Superior temporal gyrus (tissue), 1 donor: ENCODE measurements around the gene LRSAM1.

Experiments
- DNase-seq: peaks from one replicate; pipeline ENCODE4 v3.0.0-alpha.2; 2016; ENCODE audit errors: extremely low spot score

The LRSAM1 gene

DNA sequence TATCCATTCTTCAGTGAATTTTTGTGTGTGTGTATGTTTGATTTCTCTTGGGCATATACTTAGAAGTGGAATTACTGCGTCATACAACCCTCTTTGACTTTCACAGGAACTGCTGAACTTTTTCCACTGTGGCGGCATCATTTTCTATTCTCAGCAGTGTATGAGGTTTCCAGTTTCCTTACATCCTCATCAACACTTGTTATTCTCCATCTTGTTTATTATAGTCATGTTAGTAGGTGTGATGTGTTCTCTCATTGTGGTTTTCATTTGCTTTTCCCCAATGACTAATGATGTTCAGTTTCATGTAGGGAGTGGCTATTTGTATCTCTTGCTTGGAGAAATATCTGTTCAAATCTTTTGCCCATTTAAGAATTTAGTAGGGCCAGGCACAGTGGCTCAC, 24.6 kb upstream of the LRSAM1 start:
- no peak for DNase-seq

DNA sequence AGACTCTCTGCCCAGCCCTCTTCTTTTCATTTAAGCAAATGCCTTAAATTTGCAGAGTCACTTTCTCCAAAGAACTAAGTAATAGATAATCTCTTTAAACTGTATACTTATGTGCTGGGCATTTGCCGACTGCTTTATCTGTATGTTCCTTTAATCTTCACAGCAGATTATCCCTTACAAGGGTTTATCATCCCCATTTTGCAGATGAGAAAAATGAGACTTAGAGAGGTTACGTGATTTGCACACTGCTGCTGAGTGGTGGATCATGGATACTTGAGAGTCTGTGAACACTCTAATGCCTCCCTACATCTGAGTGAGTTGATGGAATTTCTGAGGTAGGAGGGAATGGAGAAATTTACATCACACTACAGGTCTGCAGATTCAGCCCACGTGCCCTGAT, 23.0 kb upstream of the LRSAM1 start:
- no peak for DNase-seq

DNA sequence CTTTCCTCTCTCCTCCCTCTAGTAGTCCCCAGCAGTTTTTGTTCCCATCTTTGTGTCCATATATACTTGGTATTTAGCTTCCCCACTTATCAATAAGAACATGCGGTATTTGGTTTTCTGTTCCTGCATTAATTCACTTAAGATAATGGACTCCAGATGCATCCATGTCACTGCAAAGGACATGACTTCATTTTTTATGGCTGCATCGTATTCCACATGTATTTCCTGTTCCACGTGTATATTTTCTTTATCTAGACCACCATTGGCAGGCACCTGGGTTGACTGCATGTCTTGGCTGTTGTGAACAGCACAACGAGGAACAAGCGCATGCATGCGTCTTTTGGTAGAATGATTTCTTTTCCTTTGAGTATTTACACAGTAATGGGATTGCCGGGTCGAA, 20.9 kb upstream of the LRSAM1 start:
- DNase-seq = no peak

DNA sequence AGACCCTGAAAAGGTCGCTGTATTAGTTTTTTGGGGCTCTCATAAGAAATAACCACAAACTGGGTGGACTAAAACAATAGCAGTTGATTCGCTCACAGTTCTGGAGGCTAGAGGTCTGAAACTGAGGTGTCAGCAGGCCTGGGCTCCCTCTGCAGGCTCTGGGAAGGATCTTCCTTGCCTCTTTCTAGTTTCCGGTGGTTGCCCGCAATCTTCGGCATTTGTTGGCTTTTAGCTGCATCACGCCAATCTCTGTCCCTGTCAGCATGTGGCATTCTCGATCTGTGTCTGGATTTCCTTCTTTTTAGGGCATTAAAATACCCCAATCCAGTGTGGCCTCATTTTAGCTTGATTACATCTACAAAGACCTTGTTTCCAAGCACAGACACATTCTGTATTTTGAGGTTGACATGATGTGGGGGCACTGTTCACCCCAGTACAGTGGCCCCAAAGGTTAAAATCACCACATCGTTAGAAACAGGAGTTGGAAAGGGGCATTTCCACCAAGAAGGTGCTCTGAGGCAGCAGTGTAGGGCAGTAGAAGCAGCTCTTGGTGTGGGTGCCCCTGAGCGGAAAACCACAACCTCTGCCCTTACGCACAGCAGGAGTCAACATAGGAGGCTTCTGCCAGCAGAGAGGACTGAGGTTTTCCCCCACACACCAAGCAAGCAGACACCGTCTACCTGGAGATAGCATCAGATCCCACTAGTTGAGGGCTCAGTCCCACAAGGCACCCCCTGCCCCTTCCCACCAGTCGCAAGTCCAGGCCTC, 13.6 kb upstream of the LRSAM1 start:
- DNase-seq = no peak

DNA sequence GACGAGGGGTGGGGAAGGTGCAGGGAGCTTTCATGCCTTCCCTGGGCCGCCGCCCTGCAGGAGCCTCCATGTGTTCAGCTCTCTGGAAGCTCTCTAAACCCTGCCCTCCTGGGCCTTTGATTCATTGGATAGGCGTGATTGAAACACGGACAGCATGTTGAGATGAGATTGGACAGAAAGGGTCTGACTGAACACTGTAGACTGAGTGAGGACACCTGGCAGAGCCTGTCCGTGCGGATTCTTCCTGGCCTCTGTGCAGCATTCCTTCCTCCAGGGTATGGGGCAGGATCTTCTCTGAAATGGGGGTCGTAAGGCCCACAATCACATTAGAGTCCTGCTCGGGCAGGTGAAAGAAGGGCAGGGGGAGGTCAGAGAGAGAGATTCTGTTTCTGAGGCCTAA, 12.9 kb upstream of the LRSAM1 start:
- DNase-seq = no peak

DNA sequence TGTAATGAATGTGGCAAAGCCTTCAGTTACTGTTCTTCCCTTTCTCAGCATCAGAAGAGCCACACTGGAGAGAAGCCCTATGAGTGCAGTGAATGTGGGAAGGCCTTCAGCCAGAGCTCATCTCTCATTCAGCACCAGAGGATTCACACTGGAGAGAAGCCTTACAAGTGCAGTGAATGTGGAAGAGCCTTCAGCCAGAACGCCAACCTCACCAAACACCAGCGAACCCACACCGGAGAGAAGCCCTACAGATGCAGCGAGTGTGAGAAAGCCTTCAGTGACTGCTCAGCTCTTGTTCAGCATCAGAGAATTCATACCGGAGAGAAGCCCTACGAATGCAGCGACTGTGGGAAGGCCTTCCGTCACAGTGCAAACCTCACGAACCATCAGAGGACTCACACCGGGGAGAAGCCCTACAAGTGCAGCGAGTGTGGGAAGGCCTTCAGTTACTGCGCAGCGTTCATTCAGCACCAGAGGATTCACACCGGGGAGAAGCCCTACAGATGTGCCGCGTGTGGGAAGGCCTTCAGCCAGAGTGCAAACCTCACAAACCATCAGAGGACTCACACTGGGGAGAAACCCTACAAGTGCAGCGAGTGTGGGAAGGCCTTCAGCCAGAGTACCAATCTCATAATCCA, 6.9 kb upstream of the LRSAM1 start:
- DNase-seq = no peak

DNA sequence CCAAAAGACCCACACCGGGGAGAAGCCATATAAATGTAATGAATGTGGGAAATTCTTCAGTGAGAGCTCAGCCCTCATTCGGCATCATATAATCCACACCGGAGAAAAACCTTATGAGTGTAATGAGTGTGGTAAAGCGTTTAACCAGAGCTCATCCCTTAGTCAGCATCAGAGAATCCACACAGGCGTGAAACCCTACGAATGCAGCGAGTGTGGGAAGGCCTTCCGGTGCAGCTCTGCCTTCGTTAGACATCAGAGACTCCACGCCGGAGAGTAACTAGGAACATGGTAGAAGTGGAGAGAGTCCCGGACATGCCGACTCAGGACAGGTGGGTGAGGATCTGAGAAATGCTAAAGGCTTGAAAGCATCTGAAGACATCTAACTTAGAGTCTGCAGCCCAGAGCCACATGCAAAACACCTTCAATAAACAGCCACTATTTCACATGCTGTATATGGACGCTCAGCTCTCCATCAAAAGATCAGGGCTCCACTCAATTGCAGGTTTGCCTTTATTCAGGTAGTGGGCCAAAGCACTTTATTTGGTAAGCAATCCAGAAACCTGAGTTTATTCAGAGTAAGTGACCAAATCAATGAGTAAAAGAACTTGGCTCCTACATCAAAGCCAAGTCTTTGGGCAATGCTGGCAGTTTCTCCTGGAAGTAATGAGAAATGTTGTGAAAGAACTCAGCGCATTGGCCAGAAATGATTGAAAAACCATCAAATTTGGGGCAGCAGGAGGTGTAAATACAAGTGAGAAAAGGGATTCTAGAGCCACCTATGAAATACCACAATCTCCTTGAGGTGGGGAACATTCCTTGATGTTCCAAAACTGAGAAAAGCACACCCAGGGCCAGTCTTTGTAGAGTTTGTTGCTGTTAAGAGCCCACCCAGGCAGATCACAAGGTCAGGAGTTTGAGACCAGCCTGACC, 6.1 kb upstream of the LRSAM1 start:
- no peak for DNase-seq

DNA sequence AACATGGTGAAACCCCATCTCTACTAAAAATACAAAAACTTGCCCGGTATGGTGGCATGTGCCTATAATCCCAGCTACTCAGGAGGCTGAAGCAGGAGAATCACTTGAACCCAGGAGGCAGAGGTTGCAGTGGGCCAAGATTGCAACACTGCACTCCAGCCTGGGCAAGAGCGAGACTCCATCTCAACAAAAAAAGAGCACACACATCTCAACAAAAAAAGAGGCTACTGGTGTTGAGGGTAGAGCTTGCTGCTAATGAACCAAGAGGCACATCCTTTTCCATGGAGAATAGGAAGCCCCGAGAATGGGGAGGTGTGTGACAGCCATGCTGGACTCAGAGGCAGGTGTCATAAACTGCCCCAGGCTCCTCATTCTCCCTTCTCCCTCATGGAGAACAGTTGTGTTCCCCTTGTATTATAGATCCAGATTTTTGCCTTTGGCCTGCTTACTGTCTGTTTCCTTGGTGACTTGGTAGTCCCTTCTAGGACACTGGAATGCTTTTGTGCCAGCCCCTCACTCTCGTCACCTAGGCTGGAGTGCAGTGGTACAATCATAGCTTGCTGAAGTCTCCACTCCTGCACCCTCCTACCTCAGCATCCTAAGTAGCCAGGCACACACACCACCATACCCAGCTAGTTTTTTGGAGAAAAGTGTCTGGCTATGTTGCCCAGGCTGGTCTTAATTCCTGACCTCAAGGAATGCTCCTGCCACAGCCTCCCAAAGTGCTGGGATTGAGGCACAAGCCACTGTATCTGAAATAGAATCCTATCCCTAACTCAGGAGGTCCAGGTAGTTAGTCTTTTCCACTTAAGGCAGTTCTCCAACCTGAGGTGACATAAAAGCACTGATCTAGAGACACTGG, 5.2 kb upstream of the LRSAM1 start:
- no peak for DNase-seq

DNA sequence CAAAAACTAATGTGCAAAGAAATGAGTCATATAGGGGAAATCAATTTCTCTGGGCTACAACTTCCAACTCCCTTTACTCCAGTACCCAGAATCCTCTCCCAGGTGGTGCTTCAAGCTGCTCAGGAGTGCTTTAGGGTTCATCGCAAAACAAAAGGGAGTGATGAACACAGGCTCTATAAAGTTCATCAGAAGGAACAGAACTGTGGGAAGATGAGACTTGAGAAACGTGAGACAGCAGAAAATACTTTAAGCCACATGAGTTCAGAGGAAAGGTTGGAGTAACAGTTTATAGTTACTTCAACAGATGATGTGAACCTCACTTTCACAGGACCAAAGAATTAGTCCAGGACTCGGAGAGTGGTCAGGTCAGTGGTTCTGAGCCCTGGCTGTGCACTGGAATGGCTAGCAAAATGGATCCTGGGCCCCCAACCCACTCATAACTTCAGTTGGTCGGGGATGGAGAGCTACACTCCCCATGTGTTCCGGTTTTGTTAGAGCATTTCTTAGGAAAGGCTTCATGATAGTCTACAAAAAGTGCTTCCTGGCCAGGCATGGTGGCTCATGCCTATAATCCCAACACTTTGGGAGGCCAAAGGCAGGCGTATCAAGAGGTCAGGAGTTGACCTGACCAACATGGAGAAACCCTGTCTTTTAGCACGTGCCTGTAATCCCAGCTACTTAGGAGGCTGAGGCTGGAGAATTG, 4.4 kb upstream of the LRSAM1 start:
- no peak for DNase-seq

DNA sequence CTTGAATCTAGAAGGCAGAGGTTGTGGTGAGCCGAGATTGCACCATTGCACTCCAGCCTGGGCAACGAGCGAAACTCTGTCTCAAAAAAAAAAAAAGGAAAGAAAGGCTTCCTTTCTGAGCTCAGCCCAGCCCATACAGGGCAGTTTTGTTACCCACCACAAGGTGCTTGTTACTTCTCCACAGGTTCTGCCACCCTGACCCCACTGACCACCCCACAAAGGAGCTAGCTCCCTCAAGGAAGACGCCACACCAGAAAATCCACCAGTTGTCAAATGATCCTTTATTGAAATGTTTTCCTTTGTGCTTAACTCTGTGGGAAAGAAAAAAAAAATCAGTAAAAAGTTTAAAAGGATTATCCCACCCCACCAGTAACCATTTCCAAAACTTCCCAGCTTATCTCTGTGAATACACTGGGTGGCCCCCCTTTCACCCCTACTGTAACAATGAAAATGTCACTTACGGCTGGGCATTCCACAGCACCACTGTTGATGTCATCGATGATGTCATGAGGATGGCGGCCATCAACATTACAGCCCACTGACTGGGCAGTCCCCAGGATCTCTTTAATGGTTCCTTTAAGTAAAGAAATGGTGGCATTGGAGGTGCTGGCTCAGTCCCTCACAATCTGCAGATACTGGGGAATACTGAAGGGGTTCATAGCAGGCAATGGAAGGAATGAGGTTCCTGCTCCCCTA, 3.7 kb upstream of the LRSAM1 start:
- DNase-seq = no peak

DNA sequence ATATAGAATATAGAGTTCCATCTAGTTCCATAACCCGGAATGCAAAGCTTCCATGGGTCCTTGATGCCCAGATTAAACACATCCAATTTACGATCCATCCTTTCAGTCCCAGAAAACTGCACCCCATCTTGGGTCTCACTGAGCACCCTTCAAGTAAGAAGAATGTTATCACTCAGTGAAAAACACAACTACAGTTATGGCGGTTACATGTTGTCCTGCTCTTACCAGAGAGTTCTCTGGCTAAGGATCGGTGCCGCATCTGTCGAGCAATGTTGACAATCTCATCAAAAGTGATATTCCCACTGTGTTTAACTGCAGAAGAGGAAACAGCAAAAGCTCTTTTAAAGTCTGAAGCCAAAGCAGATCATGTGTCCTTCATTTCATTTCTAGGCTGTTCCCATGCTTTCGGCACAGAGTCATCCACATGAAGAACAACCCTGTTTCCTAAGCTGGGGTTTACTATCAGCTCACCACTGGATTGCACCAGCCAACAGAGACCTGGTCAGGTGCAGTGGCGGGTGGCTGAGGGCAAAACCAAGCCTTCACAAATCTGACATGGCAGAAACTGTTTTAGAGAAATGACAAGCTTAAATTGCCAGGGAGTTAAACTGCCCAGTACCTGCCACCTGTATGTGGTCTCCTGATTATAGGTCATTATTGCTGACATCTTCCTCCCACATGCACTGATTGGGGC, 3.1 kb upstream of the LRSAM1 start:
- no peak for DNase-seq

DNA sequence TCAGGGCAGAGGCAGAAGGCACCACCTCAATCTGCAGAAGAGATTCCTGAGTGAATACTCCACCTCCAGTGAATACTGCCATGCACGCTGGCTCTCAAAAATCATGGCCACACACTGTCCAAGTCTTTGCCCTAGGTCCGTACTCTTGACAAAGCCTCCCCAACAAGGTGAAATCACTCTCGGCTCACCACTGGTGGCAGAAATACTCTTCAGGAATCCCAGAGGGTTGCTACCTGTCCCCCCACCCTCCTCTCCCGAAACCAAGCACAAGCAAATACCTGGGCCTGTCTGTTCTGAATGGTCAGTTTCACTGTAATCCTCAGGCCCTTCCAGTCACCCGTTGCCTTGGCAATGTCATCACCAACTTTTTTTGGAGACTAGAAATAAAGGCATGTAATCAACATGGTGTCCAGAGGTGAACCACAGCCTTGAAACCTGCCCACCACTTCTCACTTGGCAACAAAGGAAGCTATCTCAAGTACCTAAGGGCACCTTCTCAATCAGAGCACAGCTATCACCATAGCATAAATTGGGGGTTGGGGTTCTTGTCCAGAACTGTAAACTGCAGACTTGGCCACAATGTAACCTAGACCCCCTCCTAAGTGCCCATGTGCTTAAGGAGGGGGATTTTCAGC, 1.9 kb upstream of the LRSAM1 start:
- no peak for DNase-seq

DNA sequence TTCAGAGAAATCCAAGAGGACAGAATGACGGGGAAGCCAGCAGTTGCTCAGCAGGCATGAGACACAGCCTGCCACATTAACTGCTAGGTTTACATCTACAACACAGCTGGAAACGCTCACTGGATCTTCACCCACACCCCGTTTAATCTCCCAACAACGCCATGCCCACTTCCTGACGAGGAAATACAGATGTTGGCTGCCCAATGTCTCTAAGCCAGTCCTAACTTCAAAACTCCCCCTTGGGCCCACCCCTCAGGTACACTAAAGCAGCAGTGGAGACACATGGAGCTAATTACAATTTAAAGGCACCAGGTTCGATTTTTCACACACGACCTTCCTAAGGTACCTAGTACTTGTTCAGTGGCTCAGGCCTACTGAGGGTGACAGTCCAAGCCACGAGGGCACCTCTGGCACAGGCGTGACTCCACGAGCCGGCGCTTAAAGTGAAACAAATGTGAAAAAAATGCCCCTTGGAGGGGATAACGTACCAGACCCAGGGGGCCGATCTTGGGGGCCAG, 1.0 kb upstream of the LRSAM1 start:
- DNase-seq = peak; percentile 15

DNA sequence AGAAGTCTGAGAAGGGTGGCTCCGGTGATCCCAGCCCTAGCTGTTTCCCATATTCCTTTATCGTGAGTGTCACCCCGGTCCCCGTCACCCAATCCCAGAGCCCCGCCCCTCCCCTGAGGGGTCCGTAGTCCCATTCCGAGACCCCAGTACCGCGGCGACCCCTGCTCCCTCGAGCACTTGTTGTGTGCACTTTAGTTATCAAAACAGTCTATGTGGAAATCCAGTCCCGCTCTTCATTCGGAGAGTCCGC, 223 bp downstream of the LRSAM1 start:
- no peak for DNase-seq

DNA sequence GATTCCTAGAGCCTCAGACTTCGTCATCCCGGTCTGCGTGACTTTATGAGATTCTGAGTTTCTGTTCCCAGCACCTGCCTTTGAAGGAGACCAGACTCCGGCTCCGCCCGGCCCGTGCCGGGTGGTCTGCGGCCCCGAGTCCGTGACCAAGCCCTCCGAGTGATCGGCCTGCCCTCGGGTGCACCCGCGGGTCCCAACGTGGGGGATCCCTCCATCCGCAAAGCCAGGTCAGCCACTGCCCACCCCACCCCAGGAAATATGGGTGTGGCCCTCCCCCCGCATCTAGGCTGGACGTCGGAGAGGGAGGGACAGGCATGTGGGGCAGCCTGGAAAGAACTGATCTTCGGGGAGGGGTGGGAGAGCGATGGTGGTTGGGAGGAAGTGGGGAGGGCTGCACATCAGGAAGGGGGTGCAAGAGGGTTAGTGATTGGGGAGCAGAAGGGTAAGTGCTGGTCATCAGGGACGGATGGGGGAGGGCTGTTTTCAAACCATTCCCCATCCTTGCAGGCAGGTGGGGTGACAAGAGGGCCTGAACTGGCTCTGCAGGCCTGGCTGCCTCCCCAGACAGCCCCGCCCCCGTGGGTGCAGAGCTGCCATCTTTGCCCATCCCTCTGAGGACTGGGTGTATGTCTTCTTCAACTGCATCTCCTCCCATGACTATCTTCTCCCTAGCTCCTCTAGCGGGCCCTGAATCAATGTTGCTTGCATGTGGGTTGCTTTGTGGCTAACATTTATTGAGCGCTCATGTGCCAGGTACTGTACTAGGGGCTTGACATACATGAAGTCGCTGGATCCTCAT, 747 bp downstream of the LRSAM1 start:
- DNase-seq = peak; percentile 40

DNA sequence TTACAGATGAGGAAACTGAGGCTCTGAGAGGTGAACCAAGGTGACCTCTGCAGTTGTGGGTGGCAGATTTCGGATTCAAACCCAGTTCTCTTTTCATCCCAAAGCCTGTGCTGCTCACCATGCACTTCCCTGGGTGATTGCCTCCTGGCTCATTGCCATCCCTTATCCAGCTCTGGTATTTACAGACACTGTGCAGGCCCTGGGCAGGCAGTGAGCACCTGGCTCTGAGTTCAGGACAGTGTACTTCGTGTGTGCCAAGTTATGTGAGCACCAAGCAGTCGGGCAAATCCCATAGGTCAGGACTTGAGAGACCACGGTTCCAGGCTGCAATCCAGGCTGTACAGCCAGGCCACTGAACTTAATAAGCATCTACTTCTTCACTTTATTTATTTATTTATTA, 1.4 kb downstream of the LRSAM1 start:
- DNase-seq = no peak

DNA sequence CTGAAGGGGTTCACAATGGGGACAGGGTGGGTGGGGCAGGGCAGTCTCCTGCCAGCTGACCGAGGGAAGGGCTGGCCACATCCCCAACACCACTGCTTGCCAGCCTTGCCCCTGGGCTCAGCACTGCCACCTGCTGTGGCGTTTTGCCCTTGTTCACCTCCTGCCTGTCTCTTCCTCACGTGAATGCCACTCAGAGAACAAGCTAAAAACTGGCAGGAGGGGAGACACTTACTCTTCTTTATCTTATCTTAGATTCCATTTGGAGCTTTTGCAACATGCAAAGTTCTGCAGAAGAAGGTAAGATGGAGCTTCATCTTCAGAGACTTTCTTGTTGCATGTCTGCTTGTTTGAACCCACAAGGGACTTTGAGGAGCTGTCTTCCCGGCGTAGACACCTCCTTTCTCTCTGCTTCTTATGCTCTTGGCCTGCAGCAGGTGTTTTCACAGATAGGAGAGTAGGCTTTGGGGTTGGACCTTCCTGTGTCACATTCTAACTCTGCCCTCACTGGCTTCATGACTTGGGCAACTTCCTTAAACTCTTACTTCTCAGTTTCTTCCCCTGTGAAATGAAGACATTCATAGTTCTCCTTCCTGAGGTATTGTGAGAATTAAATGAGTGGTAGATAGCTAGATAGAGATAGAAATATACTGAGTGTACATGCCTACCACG, 4.1 kb downstream of the LRSAM1 start:
- no peak for DNase-seq
